Measurements from ENCODE around the gene HTT. TPM values are rescaled to one million over a fixed set of nuclear protein-coding genes. Genes with fewer than 3 reads are reported as not detected.

HTT gene
- polyA plus RNA-seq, 1 donor (not counting 4 experiments of a cell fraction or from before 2014, with no cell fraction given): 16.2 TPM

GRCh38 chr4:3237712-3238560 lies 163.5 kb downstream of the HTT start:
- dilution Hi-C loops (cut with MboI; ENCODE audit: extremely low pct_ligation_motif_present, low sequenced_read_pairs): no loop called here
- H3K27ac ChIP-seq (ENCODE audit: control insufficient read depth, insufficient read depth, low read length): no peak overlapping the region
- TF ChIP-seq CTCF (optimal IDR thresholded peaks at IDR 0.05 in 1 of 3, IDR thresholded peaks at IDR 0.05 in 1 of 3, conservative IDR thresholded peaks at IDR 0.05 in 1 of 3; ENCODE audit: extremely low read depth in 1 of 3, insufficient read depth in 2 of 3, low read length in 3 of 3): no peak
- no peak for TF ChIP-seq EZH2 (IDR thresholded peaks at IDR 0.05; ENCODE audit: low read length)
- H3K27me3 ChIP-seq (ENCODE audit: control insufficient read depth, extremely low read depth, insufficient read depth, low read length): no peaks in the 10 kb centered on the region
- H4K20me1 ChIP-seq (ENCODE audit: control insufficient read depth, extremely low read depth, insufficient read depth, low read length): no peaks in the 10 kb centered on the region
- H2AFZ ChIP-seq (ENCODE audit: control insufficient read depth, low read length): no peak overlapping the region
- H3K79me2 ChIP-seq (ENCODE audit: control insufficient read depth, insufficient read depth, low read length): no peaks in the 10 kb centered on the region
- H3K9me3 ChIP-seq (ENCODE audit: control insufficient read depth, low read depth, low read length): no peaks in the 10 kb centered on the region
- H3K4me2 ChIP-seq (ENCODE audit: control insufficient read depth, extremely low read depth, insufficient read depth, low read depth, low read length): no peak overlapping the region
- H3K9ac ChIP-seq (ENCODE audit: control insufficient read depth, extremely low read depth, insufficient read depth, low read length): no peak overlapping the region
- no peak overlapping the region for H3K4me3 ChIP-seq (ENCODE audit: control insufficient read depth in 2 of 3, extremely low read depth in 1 of 3, insufficient read depth in 2 of 3, low read depth in 1 of 3, low read length in 3 of 3)
- DNase-seq (ENCODE audit: low read depth, low spot score) (no peak), FAIRE-seq (no peak)
- peaks cover 26 to 37% of the 10 kb centered on the region in 2 experiments for H3K36me3 ChIP-seq (ENCODE audit: control insufficient read depth in 2 of 2, extremely low read depth in 1 of 2, insufficient read depth in 2 of 2, low read length in 2 of 2)
- H3K4me1 ChIP-seq (ENCODE audit: control insufficient read depth, extremely low read depth, insufficient read depth, low read length): no peaks in the 10 kb centered on the region
- H3K9me1 ChIP-seq (ENCODE audit: control insufficient read depth, extremely low read depth, insufficient read depth, low read length): no peaks in the 10 kb centered on the region

GRCh38 chr4:3238721-3239120 lies 164.2 kb downstream of the HTT start:
- Histone ChIP-seq H3K4me3 (ENCODE audit: control insufficient read depth in 2 of 3, extremely low read depth in 1 of 3, insufficient read depth in 2 of 3, low read depth in 1 of 3, low read length in 3 of 3) (no peak overlapping the region), H3K9me3 (ENCODE audit: control insufficient read depth, low read depth, low read length) (no peaks in the 10 kb centered on the region), H2AFZ (ENCODE audit: control insufficient read depth, low read length) (no peak overlapping the region), H3K27me3 (ENCODE audit: control insufficient read depth, extremely low read depth, insufficient read depth, low read length) (no peaks in the 10 kb centered on the region), H3K9ac (ENCODE audit: control insufficient read depth, extremely low read depth, insufficient read depth, low read length) (no peak overlapping the region), H3K36me3 (ENCODE audit: control insufficient read depth in 2 of 2, extremely low read depth in 1 of 2, insufficient read depth in 2 of 2, low read length in 2 of 2) (peaks cover 23 to 29% of the 10 kb centered on the region in 2 experiments), H4K20me1 (ENCODE audit: control insufficient read depth, extremely low read depth, insufficient read depth, low read length) (no peaks in the 10 kb centered on the region), H3K79me2 (ENCODE audit: control insufficient read depth, insufficient read depth, low read length) (no peaks in the 10 kb centered on the region), H3K4me2 (ENCODE audit: control insufficient read depth, extremely low read depth, insufficient read depth, low read depth, low read length) (no peak overlapping the region), H3K27ac (ENCODE audit: control insufficient read depth, insufficient read depth, low read length) (no peak overlapping the region), H3K4me1 (ENCODE audit: control insufficient read depth, extremely low read depth, insufficient read depth, low read length) (no peaks in the 10 kb centered on the region), H3K9me1 (ENCODE audit: control insufficient read depth, extremely low read depth, insufficient read depth, low read length) (no peaks in the 10 kb centered on the region)
- dilution Hi-C loops (cut with MboI; ENCODE audit: extremely low pct_ligation_motif_present, low sequenced_read_pairs): no loop called here
- no peak for DNase-seq (ENCODE audit: low read depth, low spot score)
- FAIRE-seq: no peak
- no peak for TF ChIP-seq EZH2 (IDR thresholded peaks at IDR 0.05; ENCODE audit: low read length)
- TF ChIP-seq CTCF (optimal IDR thresholded peaks at IDR 0.05 in 1 of 3, IDR thresholded peaks at IDR 0.05 in 1 of 3, conservative IDR thresholded peaks at IDR 0.05 in 1 of 3; ENCODE audit: extremely low read depth in 1 of 3, insufficient read depth in 2 of 3, low read length in 3 of 3): no peak
